Measurements from ENCODE around the gene LPIN3.
"Not testable (repeated sequence)": the region's sequence is repeated elsewhere in the genome, so short reads cannot be mapped to it uniquely, and the experiment has no call there.

The LPIN3 gene, protein sequence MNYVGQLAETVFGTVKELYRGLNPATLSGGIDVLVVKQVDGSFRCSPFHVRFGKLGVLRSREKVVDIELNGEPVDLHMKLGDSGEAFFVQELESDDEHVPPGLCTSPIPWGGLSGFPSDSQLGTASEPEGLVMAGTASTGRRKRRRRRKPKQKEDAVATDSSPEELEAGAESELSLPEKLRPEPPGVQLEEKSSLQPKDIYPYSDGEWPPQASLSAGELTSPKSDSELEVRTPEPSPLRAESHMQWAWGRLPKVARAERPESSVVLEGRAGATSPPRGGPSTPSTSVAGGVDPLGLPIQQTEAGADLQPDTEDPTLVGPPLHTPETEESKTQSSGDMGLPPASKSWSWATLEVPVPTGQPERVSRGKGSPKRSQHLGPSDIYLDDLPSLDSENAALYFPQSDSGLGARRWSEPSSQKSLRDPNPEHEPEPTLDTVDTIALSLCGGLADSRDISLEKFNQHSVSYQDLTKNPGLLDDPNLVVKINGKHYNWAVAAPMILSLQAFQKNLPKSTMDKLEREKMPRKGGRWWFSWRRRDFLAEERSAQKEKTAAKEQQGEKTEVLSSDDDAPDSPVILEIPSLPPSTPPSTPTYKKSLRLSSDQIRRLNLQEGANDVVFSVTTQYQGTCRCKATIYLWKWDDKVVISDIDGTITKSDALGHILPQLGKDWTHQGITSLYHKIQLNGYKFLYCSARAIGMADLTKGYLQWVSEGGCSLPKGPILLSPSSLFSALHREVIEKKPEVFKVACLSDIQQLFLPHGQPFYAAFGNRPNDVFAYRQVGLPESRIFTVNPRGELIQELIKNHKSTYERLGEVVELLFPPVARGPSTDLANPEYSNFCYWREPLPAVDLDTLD

DNA sequence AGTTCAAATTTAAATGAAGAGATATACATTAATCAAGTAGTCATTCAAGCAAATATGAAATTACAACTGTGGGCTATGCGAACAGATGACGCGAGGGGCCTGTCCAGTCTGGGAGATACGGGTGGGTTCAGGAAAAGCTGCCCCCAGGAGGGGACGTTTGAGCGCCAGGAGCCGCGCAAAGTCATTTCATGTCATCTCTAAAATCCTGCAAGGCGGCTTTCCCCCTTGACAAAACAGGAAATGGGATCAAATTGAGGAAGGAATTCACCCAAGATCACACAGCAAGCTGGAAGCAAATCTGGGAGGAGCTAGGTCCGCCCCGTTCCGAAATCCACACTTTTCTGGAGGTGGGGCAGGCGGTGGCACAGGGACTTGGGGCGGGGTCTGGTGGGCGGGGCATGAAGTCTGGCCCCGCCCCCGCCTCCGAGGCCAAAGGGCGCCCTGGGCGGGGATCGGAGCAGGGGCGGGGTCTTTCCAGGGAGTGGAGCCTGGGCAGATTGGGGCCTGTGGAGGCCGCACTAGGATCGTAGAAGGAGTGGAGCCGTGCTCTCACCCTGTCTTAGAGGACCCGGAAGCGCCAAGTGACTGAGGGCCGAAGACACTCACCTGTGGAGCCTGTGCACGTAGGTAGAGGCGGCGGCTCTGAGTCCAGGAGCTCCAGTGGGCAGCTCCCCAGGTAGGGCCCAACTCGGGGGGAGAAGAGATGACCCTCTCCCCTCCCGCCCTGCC, at the start of gene LPIN3:
TSS of gene LPIN3 (plus strand) at position 495 of the 729 bp plus-strand sequence. CDS start 4,983 bp downstream, outside the sequence.
- DNase-seq (ENCODE audit: low read depth): peak; percentile 9

DNA sequence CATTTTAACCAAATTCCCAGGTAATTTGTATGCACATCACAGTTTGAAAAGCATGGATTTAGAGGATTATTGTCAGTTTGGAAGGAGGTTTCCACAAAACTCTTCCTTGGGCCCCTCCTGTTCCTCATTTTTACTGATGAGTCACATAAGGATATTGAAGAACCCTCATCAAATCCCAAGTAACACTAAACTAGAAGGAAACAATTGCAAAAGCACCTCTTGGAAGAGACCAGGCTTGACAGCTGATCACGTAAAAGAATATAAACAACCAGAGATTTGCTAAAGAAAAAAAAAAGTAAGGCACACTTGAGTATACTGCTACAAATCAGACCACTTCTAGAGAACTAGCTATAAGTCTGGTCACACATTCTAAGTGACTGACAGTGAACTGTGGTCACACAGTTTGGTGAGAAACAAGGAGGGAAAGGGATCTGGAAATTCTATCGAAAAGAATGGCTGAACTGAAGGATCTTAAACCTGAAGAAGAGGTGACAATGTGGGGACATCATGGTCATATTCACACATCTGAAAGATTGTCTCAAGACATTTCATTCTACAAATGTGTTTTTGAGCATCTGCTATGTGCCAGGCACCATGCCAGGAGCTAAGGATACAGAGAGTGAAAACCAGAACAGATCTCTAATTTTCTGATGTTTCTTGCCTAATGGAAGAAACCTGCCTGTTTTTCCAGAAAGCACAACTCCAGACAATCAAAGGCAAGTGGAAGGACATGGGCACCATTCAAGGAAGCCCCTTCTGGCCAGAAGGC, 47.2 kb upstream of the LPIN3 start:
- DNase-seq (ENCODE audit: low read depth): no peak

DNA sequence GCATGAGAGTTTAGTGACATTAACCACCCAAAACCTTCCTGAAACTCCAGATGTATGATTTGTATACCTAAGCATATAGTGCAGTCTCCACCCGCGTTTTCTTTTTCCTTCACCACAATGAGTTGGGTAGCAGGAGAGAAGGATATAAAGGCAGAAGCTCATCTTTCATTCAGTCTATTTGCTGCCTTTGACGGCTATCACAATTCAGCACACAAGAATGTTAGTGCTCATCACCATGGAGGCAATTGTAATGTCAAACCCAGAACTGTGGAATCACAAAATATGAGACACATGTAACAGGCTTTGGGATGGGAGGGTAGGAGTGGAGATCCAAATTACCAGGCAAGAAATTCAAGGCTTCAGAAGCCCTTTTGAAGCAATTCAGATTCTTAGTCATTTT, 40.7 kb upstream of the LPIN3 start:
- DNase-seq (ENCODE audit: low read depth): no peak

DNA sequence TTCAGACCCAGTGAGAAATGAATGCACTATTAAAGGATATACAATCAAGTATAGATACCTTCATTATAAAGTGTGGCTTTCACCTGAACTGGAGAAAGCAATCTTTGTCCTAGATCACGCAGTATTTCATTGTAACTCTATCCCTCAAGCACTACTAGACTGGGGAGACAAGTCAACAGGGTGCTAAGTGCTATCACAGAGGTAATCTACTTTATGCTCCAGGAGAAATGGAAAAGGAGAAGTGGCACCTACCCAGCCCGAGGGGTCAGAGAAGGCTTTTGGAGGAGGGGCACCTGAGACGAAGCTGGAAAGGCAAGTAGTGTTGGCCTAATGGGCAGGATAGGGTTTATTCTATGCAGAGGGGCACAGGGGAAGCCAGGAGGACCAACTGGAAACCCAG, 40.2 kb upstream of the LPIN3 start:
- DNase-seq (ENCODE audit: low read depth): no peak

DNA sequence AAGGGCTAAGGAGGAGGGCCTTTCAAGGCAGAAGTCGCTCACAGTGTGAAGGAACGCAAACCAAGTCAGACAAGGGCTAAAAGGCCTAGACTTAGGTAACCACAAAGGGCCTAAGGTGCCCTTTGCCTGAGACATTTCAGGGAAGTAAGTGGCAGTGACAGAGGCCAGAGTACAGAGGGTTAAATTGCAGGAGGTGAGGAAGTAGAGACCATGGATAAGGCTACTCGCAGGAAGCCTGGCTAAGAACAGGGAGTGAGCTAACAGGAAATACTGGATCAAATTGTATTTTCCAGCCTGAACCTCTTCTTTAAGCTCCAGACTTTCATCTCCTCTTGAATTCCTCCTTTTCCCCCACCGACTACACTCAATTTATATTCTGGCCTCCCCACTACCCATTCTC, 39.7 kb upstream of the LPIN3 start:
- DNase-seq (ENCODE audit: low read depth): no peak

DNA sequence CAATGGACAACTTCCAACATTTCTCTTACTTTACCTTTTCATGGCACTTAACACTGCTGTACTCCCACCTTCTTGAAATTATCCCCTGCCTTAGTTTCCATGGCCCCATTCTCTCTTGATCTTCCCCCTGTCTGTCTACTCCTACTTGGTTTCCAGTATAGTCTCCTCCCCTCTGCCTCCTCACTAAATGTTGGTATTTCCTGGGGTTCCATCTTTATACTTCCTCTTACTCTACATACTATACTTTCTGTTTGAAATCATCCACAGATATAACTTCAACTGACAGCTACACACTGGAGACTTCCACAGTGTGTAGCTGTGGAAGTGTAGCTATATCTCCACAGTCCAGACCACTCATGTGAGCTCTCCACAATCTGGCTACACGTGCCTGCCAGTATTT, 36.6 kb upstream of the LPIN3 start:
- DNase-seq (ENCODE audit: low read depth): no peak

DNA sequence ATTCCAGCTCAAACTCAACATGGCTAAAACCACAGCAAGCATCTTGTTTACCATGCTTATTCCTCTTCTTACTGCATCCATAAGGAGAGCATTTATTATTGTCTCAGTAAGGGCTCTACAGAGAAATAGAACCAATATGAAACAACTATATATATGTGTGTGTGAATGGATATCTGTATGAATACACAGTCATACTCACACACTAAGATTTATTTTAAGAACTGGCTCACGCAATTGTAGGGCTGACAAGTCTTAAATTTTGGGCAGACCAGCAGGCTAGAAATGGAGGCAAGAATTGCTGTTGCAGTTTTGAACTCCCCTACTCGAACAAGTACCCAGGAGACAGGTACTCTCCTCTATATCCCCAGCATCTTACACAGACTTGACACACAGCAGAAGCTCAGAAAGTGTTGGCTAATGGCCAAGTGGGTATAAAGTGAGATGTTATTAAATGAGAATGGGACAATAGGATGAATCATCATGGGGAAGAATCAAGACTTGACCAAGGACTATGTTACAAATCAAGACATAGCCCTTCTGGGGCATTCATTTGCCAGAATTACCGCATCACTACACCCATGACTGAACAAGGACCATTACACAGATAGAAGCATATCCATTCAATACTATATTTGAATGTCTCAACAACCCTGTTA, 36.1 kb upstream of the LPIN3 start:
- DNase-seq (ENCODE audit: low read depth): no peak

DNA sequence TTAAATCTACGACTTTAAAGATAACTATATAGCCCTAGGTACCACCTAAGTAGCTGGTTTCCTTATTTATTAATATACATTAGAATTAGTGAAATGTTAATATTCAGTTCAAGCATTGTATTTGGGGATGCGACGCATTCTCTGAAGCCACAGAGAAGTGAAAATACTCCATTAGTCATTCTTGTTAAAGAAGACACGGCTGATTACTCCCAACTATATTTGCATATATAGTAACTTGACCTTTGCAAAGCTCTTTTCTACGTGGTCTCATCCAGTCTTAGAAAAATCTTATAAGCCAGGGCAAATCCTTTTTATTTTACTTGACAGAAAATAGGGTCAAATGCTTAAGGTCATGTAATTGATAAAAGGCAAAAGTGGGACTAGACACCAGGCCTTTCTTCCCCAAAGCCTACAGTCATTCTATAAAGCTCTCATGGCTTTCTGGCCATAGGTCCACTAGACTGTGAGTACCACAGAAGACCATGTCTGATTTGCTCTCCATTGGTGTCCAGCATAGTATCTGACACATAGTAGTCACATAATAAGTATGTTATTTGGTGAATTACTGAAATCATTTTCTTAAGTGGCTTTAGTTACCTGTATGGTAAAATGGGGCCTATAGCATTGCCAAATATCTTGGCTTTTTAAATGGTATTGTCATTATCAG, 34.4 kb upstream of the LPIN3 start:
- DNase-seq (ENCODE audit: low read depth): no peak

DNA sequence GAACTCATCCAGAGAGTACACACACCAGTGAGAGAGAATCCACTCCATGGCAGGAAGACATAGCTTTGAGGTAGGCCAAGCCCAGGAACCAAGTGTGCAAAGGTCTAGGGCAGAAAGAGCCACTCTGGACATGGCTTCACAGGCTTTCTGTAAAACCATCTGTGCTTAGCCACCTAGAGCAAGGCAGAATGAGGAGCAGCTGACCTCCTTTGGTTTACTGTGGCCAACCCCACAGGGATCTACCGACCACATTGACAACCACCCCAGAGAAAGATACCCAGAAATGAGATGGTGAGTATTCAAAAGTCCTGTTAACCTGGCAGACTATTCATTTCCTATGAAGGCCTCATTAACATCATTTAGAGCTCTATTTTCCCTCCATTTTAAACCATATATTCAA, 33.6 kb upstream of the LPIN3 start:
- no peak for DNase-seq (ENCODE audit: low read depth)

DNA sequence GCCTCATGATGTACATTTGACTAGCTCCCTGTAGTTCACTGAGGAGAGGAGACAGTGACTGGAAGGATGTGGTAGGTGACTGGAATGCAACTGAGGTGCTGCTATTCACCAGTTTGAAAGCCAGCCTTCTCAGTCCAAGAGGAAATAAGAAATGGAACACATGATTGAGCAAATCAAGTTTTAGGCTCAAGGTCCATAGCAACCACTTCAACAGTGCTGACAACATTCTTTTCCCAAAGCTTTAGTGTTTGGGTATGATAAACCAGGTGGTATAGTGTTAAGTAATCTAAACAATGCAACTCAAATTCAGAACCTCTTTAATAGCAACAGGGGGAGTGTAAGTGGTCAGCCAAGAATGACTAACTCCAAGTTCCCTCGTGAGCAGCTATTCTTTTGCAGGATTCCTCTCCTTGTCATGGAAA, 32.3 kb upstream of the LPIN3 start:
- DNase-seq (ENCODE audit: low read depth): no peak

DNA sequence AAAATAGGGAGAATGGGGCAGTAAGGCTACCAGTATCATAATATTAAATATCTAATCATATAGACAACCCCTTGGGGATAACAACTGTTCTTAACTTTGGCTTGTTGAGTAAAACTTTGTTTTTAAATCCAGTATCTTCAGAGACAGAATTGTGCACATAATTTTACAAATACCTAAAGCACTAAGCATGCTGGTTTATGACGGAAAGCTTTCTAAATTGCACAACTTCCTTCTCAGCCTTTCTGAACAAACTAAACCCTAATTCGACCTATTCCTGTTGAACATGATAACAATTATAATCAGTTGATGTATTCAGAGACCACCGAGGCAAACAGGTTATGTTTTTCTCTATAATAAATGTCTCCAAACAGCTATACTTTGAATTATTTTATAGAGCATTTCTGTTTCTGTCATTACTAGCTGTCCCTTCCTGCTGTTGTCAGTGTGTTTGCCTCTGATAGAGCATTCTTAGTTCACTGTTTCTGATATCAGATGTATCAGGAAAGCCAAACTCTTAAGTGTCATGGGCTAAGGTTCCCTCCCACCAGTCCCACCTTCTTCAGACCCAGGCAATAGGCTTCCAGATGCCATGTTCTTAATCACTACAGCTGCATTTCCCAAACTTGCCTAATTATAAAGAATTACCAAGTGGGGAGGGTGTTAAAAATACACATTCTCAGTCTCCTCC, 31.8 kb upstream of the LPIN3 start:
- no peak for DNase-seq (ENCODE audit: low read depth)

DNA sequence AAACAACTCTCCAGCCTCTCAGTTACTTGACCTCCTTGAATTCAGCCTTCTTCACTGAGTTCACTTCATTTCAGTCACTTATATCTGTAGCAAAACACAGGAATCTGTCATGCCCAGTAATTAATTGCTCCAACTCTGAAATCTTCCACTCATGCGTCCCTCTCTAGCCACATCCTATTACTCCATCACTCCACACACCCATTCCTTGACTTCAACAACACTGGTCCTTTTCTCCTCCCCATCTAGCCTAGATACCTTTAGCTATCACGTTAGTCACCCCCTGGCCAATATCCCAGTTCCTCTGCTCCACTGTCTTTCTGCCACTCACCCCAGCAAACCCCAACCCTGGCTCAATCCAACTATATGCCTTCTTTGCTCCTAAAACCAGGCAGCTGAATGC, 30.8 kb upstream of the LPIN3 start:
- DNase-seq (ENCODE audit: low read depth): no peak

DNA sequence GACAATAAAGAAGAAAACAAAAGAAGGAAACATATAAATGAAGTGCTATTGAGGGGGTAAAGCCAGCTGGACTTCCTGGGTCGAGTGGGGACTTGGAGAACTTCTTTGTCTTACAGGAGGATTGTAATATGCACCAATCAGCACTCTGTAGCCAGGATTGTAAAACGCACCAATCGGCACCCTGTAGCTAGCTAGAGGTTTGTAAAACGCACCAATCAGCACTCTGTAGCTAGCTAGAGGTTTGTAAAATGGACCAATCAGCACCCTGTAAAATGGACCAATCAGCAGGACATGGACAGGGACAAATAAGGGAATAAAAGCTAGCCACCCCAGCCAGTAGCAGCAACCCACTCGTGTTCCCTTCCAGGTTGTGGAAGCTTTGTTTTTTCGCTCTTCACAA, 28.6 kb upstream of the LPIN3 start:
- DNase-seq (ENCODE audit: low read depth): not testable (repeated sequence)

DNA sequence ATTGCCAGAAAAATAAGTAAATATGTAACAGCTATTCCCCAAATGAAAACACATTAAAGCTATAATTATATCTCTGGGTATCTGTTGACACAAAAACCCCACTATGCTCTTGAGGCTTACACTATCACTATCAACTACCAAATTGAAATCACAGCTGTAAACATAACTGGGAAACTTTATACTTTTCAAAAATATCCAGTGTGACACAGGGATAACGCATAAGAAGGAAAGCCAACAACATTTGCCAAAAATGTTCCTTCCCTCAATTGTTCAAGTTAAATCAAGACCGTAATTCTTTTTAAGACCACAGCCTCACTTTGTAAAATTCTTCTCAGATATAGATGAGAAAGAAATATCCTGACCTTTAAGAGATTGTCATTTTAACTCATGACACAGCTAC, 26.2 kb upstream of the LPIN3 start:
- DNase-seq (ENCODE audit: low read depth): no peak

DNA sequence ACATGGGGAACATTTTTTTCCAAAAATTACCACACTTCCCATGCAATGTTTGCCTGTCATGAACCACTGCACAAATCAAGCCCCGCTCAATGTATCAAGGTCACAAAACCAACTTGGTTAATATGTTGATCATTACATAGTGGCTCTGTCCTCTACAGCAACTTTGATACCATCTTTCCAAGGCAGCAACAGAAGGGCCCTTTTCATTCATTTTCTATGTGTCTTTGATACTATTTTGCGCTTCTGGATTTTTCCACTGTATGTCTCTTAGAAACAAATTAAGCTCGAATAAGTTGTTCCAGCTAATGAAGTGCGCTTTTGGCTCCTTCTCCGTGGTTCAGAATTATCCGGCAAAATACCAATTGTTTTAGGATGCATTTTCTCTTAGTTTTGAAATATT, 24.6 kb upstream of the LPIN3 start:
- DNase-seq (ENCODE audit: low read depth): no peak

DNA sequence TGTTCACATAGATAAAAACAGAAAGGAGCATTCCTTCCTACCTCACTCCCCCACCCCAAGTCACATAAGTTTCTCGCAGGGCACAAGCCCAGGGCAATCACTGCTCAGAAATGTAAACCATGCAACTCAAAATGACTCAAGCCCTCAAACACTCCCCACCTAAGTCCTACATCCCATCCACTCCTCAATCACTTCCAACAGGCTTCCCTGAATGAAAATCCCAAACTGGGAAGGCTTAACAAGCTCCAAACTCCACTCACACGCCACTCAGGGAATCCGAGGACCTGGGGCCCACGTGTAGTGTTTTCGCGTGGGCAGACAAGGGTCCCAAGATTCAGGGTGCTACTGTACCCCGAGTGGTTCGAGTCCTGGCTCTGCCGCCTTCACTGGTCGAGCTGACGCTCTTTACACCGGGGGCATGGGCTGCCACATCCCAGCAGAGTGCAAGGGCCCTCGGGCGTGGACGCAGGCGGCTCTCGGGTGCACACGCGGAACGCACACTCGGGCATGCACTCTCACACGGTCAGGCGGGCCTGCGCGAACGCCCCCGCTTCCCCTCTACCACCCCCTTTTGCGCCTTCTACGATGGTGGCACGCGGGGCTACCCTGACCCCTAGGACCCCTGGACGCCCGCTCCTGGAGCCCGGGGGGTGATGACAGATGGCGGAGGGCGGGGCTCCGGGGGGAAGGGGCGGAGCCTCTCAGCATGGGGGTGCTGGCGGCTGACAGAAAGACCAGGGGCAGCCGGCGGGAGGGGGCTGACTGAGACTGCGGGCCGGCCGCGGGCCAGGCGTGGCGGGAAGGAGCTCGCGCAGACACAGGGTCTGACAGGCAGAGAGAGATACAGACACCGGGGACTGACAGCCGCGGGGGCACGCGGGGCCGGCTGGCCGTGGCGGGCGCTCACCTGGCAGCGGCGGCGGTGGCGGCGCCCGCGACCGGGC, 23.7 kb upstream of the LPIN3 start:
- peak; percentile 63 for DNase-seq (ENCODE audit: low read depth)

DNA sequence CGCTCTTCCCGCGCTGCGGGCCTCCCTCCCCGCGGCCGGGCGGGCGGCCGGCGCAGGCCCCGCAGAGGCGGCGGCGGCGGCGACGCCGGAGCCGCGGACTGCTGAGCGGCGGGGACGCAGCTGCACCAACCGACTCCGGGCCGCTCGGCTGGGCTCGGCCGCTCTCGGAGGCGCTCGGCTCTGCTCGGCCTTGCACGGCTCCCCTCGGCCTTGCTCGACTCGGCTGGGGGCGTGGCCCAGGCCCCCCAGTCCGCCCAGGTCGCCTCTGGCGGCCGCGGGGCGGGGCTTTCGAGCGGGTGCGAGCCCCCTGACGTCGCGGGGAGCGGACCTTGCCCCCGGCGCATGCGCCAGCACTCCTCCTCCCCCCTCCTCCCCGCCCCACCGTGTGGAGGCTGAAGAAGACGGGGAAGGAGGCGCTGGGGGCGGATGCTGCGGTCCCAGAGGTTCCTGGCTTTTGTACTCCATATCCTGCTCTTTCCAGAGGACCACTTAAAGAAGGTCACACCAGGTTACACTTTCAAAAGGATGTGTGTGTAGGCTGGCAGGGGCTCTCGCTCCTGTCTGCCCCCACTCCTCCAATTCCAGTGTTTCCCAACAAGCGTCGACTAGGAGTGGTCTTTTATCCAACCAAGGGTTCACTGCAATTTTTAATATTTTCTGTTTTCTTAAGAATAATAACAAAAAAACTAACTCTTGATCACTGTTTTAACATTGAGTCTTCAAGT, 22.9 kb upstream of the LPIN3 start, which contains the start of gene ZHX3:
TSS of gene ZHX3 (minus strand) at position 186 of the 725 bp plus-strand sequence. CDS start 112,815 bp downstream, outside the sequence.
- DNase-seq (ENCODE audit: low read depth): peak; percentile 88

DNA sequence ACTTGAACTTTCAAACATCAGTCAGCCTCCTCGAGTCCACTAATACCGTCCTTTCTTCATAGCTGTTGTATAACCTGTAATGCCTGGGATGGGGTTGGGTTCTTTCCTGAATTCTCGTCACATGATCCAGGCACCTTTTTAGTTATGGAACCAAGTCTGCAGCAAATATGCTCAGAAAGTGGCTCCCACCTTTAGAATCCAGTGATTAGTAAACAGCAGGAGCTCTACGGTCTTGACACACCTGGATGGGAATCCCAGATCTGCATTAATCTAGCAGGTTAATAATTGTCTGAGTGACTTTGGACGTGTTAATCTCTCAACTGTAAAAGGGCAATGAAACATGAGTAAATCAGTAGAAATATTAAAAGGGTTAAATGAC, 22.4 kb upstream of the LPIN3 start:
- DNase-seq (ENCODE audit: low read depth): no peak
